Esophagus muscularis mucosa (tissue), 4 donors: ENCODE results near the gene FAM110D. TPM values are rescaled to one million over a fixed set of nuclear protein-coding genes. Genes with fewer than 3 reads are reported as not detected.

Experiments
- DNase-seq: peaks from one replicate; pipeline ENCODE4 v3.0.0-alpha.2; 2017; ENCODE audit errors: extremely low spot score
- H3K27ac ChIP-seq, 4 donors: fragments of 200-600 bp; sonication (generic); replicated peaks in 1 of 4; 1 replicate in 3 of 4; 2 replicates in 1 of 4; pipeline ENCODE4 v1.5.1; 2016 to 2019; ENCODE audit warnings: mild to moderate bottlenecking in 1 of 4
- H3K27me3 ChIP-seq, 4 donors: fragments of 200-600 bp; sonication (generic); one replicate each; pipeline versions ENCODE4 v1.5.1 to v1.6.0; 2016 to 2019
- H3K36me3 ChIP-seq, 4 donors: fragments of 200-600 bp; sonication (generic); one replicate each; pipeline ENCODE4 v1.5.1; 2016 to 2019
- H3K4me1 ChIP-seq, 4 donors: fragments of 200-600 bp; sonication (generic); one replicate each; pipeline ENCODE4 v1.5.1; 2016 to 2019
- H3K4me3 ChIP-seq, 4 donors: fragments of 200-600 bp; sonication (generic); 1 replicate in 2 of 4; 2 replicates in 2 of 4; pipeline ENCODE4 v1.5.1; 2016 to 2019; ENCODE audit warnings: mild to moderate bottlenecking in 4 of 4, moderate library complexity in 1 of 4
- H3K9me3 ChIP-seq, 4 donors: fragments of 200-600 bp; sonication (generic); 1 replicate in 3 of 4; 2 replicates in 1 of 4; pipeline ENCODE4 v1.5.1; 2016 to 2019
- CTCF ChIP-seq, 3 experiments: fragments of 200-600 bp in 2 of 3; fragments of 450-650 bp in 1 of 3; sonication (generic) in 2 of 3; IDR thresholded peaks; one replicate each; pipeline ENCODE4 v1.5.1; 2017 to 2019; ENCODE audit warnings: antibody characterized with exemption in 3 of 3, mild to moderate bottlenecking in 2 of 3, moderate library complexity in 1 of 3
- EP300 ChIP-seq: sonication (generic); formaldehyde crosslinking; IDR thresholded peaks from one replicate; pipeline ENCODE4 v1.6.1; 2017; ENCODE audit warnings: antibody characterized with exemption
- POLR2A ChIP-seq: fragments of 450-650 bp; IDR thresholded peaks from one replicate; pipeline ENCODE4 v1.6.1; 2017; ENCODE audit warnings: antibody characterized with exemption, moderate library complexity, mild to moderate bottlenecking, low read depth
- POLR2AphosphoS5 ChIP-seq, 2 donors: sonication (generic); formaldehyde crosslinking; IDR thresholded peaks; one replicate each; pipeline ENCODE4 v1.6.1; 2017; ENCODE audit warnings: antibody characterized with exemption in 2 of 2
- WGBS: methylation state at CpG from one replicate; pipeline ENCODE4 v1.1.5; 2018; 5-methylcytosine and 5-hydroxymethylcytosine counted together
- intact Hi-C: fragments of 100-400 bp; cut with DNase I; formaldehyde crosslinking; loops from one replicate; pipeline ENCODE4 v1.15.1; 2023
- total RNA-seq, 4 donors: library from RNA; depleted of rRNA; stranded (reverse); fragments of >200 nt; gene quantifications; one replicate each; pipeline versions ENCODE4 v1.1.0 to v1.2.1, GENCODE V29; 2016

FAM110D gene
- total RNA-seq, 4 donors from 2014 or later = 2.9 to 17.9 (median 11.6) TPM

GRCh38 chr1:26132128-26132833 is 26.6 kb upstream of the FAM110D start:
- intact Hi-C loops = no loop called here
- Histone ChIP-seq H3K36me3 (no peaks in the 10 kb centered on the region), H3K27ac (no peak overlapping the region), H3K4me1 (peaks cover 0 to 8% (median 2%) of the 10 kb centered on the region in 4 donors), H3K9me3 (no peaks in the 10 kb centered on the region), H3K4me3 (no peak overlapping the region), H3K27me3 (no peaks in the 10 kb centered on the region)
- DNase-seq = no peak
- 80% methylated on average over 5 of the region's 5 CpGs for WGBS
- TF ChIP-seq POLR2AphosphoS5 (IDR thresholded peaks at IDR 0.05) (no peak), EP300 (no peak), CTCF (IDR thresholded peaks at IDR 0.05) (no peak), POLR2A (no peak)

GRCh38 chr1:26132834-26133167 is 26.1 kb upstream of the FAM110D start:
- Histone ChIP-seq H3K27me3 (no peaks in the 10 kb centered on the region), H3K27ac (no peak overlapping the region), H3K4me3 (no peak overlapping the region), H3K9me3 (no peaks in the 10 kb centered on the region), H3K36me3 (no peaks in the 10 kb centered on the region), H3K4me1 (peaks cover 0 to 4% (median 0%) of the 10 kb centered on the region in 4 donors)
- intact Hi-C loops = no loop called here
- TF ChIP-seq POLR2AphosphoS5 (IDR thresholded peaks at IDR 0.05) = no peak
- TF ChIP-seq EP300 = no peak
- no peak for DNase-seq
- 97% methylated on average over 2 of the region's 2 CpGs for WGBS

DNA sequence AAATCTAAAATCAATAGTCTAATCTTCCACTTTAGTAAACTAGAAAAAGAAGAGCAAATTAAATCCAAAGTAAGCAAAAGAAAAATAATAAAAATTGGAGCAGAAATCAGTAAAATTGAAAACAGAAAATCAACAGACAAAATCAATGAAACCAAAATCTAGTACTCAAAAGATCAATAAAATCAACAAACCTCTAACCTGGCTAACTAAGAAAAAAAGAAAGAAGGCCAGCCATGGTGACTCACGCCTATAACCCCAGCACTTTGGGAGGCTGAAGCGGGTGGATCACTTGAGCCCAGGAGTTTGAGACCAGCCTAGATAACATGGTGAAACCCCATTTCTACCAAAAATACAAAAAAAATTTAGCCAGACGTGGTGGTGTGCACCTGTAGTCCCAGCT is 24.4 kb upstream of the FAM110D start:
- intact Hi-C loops = no loop called here
- Histone ChIP-seq H3K4me1 (no peaks in the 10 kb centered on the region), H3K27me3 (no peaks in the 10 kb centered on the region), H3K9me3 (no peaks in the 10 kb centered on the region), H3K4me3 (no peak overlapping the region), H3K27ac (no peak overlapping the region), H3K36me3 (no peaks in the 10 kb centered on the region)
- 83% methylated on average over 3 of the region's 3 CpGs for WGBS
- no peak for TF ChIP-seq POLR2AphosphoS5 (IDR thresholded peaks at IDR 0.05)
- TF ChIP-seq EP300 = no peak
- no peak for TF ChIP-seq POLR2A
- TF ChIP-seq CTCF (IDR thresholded peaks at IDR 0.05) = no peak
- DNase-seq = no peak

- DNase-seq = no peak
- WGBS = 65% methylated on average over 3 of the region's 3 CpGs
- TF ChIP-seq POLR2AphosphoS5 (IDR thresholded peaks at IDR 0.05) (no peak), EP300 (no peak), POLR2A (no peak), CTCF (IDR thresholded peaks at IDR 0.05) (no peak)
- no peaks in the 10 kb centered on the region for H3K9me3 ChIP-seq
- H3K4me3 ChIP-seq = no peak overlapping the region
- no peaks in the 10 kb centered on the region for H3K4me1 ChIP-seq
- no peak overlapping the region for H3K27ac ChIP-seq
- H3K27me3 ChIP-seq = no peaks in the 10 kb centered on the region
- no peaks in the 10 kb centered on the region for H3K36me3 ChIP-seq
- intact Hi-C loops = no loop called here
Observed at GRCh38 chr1:26138974-26139558, 19.8 kb upstream of the FAM110D start.

GRCh38 chr1:26142159-26142558 is 16.7 kb upstream of the FAM110D start:
- Histone ChIP-seq H3K4me3 (no peak overlapping the region), H3K36me3 (no peaks in the 10 kb centered on the region), H3K27ac (no peak overlapping the region), H3K4me1 (peaks cover 2 to 10% (median 6%) of the 10 kb centered on the region in 4 donors), H3K9me3 (no peaks in the 10 kb centered on the region), H3K27me3 (peaks cover 0 to 15% (median 0%) of the 10 kb centered on the region in 4 donors)
- intact Hi-C loops = no loop called here
- no peak for DNase-seq
- WGBS = 92% methylated on average over 8 of the region's 8 CpGs
- TF ChIP-seq EP300 (no peak), POLR2A (no peak), CTCF (IDR thresholded peaks at IDR 0.05) (no peak), POLR2AphosphoS5 (IDR thresholded peaks at IDR 0.05) (no peak)
